H1 (cell line): ENCODE results near the gene DLL1. TPM values are rescaled to one million over a fixed set of nuclear protein-coding genes. Genes with fewer than 3 reads are reported as not detected.

ENCODE experiments used
- TAF1 ChIP-seq: IDR thresholded peaks from 2 replicates; pipeline ENCODE4 v1.6.1; 2011; ENCODE audit warnings: mild to moderate bottlenecking, low read depth, low read length
- polyA plus RNA-seq, 7 experiments: library from polyadenylated mRNA; depleted of rRNA in 3 of 7; stranded (reverse) in 5 of 7; unstranded in 2 of 7; fragments of >200 nt in 5 of 7; fragments of 200-250 nt in 2 of 7; gene quantifications; 1 replicate in 5 of 7; 2 replicates in 1 of 7; 4 replicates in 1 of 7; pipeline versions ENCODE4 v1.2.1 to v1.2.3, GENCODE V29; 2011 to 2013; ENCODE audit warnings: missing spikeins in 2 of 7, mixed read lengths in 2 of 7
- total RNA-seq: library from RNA; stranded (reverse); fragmentation: NEBNext Ultra II Directional; extraction: Animal tissue kit (Norgen Biotek cat#: 25700); gene quantifications from 2 replicates; pipeline ENCODE4 v1.2.1, GENCODE V29; 2021

DLL1 gene
- total and polyA plus RNA-seq, 2 of the 8 experiments (the other 6 are each of a cell fraction or from before 2014, with no cell fraction given): 1.7 to 3.8 TPM

DNA sequence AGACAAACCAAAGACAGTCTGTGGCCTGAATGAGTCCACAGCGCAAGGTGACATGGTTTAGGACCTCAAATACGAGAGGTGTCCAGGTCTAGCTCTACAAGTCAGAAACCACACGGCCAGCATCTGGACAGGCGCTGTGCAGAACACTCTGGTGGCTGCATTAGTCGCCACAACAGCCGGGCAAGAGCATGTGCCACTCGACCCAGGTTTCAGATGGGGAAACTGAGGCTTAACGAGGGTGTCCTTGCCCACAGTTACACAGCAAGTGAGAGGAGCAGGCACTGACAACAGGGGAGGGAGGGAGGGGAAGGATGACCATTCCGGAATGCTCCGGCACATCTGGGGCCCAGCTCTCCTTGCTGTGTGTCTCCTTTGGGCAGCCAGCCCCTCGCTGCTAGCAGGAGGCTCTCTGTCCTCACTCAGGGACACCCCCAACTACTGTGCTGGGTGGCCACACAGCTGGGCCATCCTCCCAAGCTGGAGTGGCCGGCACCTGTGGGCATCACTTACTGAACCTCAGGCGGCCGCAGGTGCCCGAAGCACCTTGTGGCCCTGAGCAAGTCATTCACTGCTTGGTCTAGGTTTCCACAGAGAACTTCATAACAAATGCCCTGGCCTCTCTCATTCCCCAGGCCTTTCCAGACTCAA is 6.6 kb downstream of the DLL1 start (continued):
- no peak for TF ChIP-seq TAF1
